Right atrium auricular region (tissue), 2 donors: ENCODE results near the gene CHTF18. TPM values are rescaled to one million over a fixed set of nuclear protein-coding genes. Genes with fewer than 3 reads are reported as not detected.
A peak's percentile ranks its signal among the peaks of the same experiment; 100 is the strongest.

Experiments
- DNase-seq: peaks from one replicate; pipeline ENCODE4 v3.0.0-alpha.2; 2019; ENCODE audit warnings: low spot score
- H3K27ac ChIP-seq, 2 donors: fragments of 200-600 bp; sonication (generic); 1 replicate in 1 of 2; 2 replicates in 1 of 2; pipeline ENCODE4 v1.5.1; 2016 to 2019
- H3K27me3 ChIP-seq, 2 donors: fragments of 200-600 bp; sonication (generic); one replicate each; pipeline versions ENCODE4 v1.5.1 to v1.6.0; 2017 to 2019
- H3K36me3 ChIP-seq: fragments of 200-600 bp; sonication (generic); one replicate; pipeline ENCODE4 v1.5.1; 2016
- H3K4me1 ChIP-seq, 2 donors: fragments of 200-600 bp; sonication (generic); one replicate each; pipeline versions ENCODE4 v1.5.1 to v1.6.0; 2017 to 2019
- H3K4me3 ChIP-seq, 2 donors: fragments of 200-600 bp; sonication (generic); 1 replicate in 1 of 2; 2 replicates in 1 of 2; pipeline ENCODE4 v1.5.1; 2017 to 2019; ENCODE audit warnings: mild to moderate bottlenecking in 1 of 2, moderate library complexity in 1 of 2
- H3K9me3 ChIP-seq, 2 donors: fragments of 200-600 bp; sonication (generic); one replicate each; pipeline ENCODE4 v1.5.1; 2019
- CTCF ChIP-seq, 2 donors: fragments of 200-600 bp; sonication (generic); IDR thresholded peaks; one replicate each; pipeline ENCODE4 v1.5.1; 2019; ENCODE audit warnings: antibody characterized with exemption in 2 of 2
- total RNA-seq, 2 donors: library from RNA; depleted of rRNA; stranded (reverse); fragments of >200 nt; gene quantifications; one replicate each; pipeline ENCODE4 v1.1.0, GENCODE V29; 2016

CHTF18 gene
- total RNA-seq, 2 donors from 2014 or later: 1.8 to 2.3 TPM

- peak; percentile 62 to 79 for TF ChIP-seq CTCF (IDR thresholded peaks at IDR 0.05)
- peaks cover 0 to 28% of the 10 kb centered on the region in 2 donors for H3K4me1 ChIP-seq
Measured at GRCh38 chr16:785563-786535, 2.6 kb upstream of the CHTF18 start.

GRCh38 chr16:787321-787966 is 976 bp upstream of the CHTF18 start:
- Histone ChIP-seq H3K27ac (peak overlapping the region; percentile 58 to 69), H3K9me3 (no peaks in the 10 kb centered on the region), H3K4me3 (peak overlapping the region; percentile 91 to 99), H3K4me1 (peaks cover 0 to 28% of the 10 kb centered on the region in 2 donors), H3K36me3 (peaks cover 7% of the 10 kb centered on the region), H3K27me3 (no peaks in the 10 kb centered on the region)
- no peak for DNase-seq
- TF ChIP-seq CTCF (IDR thresholded peaks at IDR 0.05): no peak

More at GRCh38 chr16:785563-786535, 2.6 kb upstream of the CHTF18 start:
- Histone ChIP-seq H3K4me3 (no peak overlapping the region), H3K27ac (no peak overlapping the region), H3K27me3 (no peaks in the 10 kb centered on the region), H3K36me3 (peaks cover 7% of the 10 kb centered on the region), H3K9me3 (no peaks in the 10 kb centered on the region)
- DNase-seq: peak; percentile 63

GRCh38 chr16:787978-788398 is 432 bp upstream of the CHTF18 start, which contains the start of gene RPUSD1:
RPUSD1 (minus strand) TSS chr16:788381; CDS start chr16:787737, 644 bp downstream.
- Histone ChIP-seq H3K36me3 (peaks cover 7% of the 10 kb centered on the region), H3K4me3 (peak within 1 kb of the TSS; percentile 91 to 99), H3K9me3 (no peaks in the 10 kb centered on the region), H3K27me3 (no peaks in the 10 kb centered on the region), H3K4me1 (peaks cover 0 to 28% of the 10 kb centered on the region in 2 donors), H3K27ac (peak within 1 kb of the TSS; percentile 58 to 69)
- TF ChIP-seq CTCF (IDR thresholded peaks at IDR 0.05): no peak
- no peak for DNase-seq

GRCh38 chr16:789191-789850 is 901 bp downstream of the CHTF18 start:
- H3K27ac ChIP-seq: no peak overlapping the region
- DNase-seq: no peak
- peaks cover 7% of the 10 kb centered on the region for H3K36me3 ChIP-seq
- no peak for TF ChIP-seq CTCF (IDR thresholded peaks at IDR 0.05)
- peaks cover 0 to 18% of the 10 kb centered on the region in 2 donors for H3K4me1 ChIP-seq
- peak overlapping the region in 1 of 2 donors; percentile 73 for H3K4me3 ChIP-seq
- no peaks in the 10 kb centered on the region for H3K27me3 ChIP-seq
- H3K9me3 ChIP-seq: no peaks in the 10 kb centered on the region

GRCh38 chr16:790086-790485 is 1.7 kb downstream of the CHTF18 start:
- no peak for DNase-seq
- Histone ChIP-seq H3K9me3 (no peaks in the 10 kb centered on the region), H3K36me3 (peaks cover 7% of the 10 kb centered on the region), H3K27me3 (no peaks in the 10 kb centered on the region), H3K4me3 (no peak overlapping the region), H3K4me1 (peaks cover 0 to 18% of the 10 kb centered on the region in 2 donors), H3K27ac (no peak overlapping the region)
- no peak for TF ChIP-seq CTCF (IDR thresholded peaks at IDR 0.05)
